ENCODE measurements around the gene SDK1. TPM values are rescaled to one million over a fixed set of nuclear protein-coding genes. Genes with fewer than 3 reads are reported as not detected.

Gene SDK1
- total and polyA plus RNA-seq, 10 of the 15 experiments (the other 5 are each of a cell fraction or from before 2014, with no cell fraction given): 0.14 to 0.33 TPM; not detected in 8

- H4K20me1 ChIP-seq (ENCODE audit: control insufficient read depth, insufficient read depth): no peaks in the 10 kb centered on the region
- no peaks in the 10 kb centered on the region for H3K4me1 ChIP-seq (ENCODE audit: control insufficient read depth, insufficient read depth, low read length)
- no peaks in the 10 kb centered on the region for H3K27me3 ChIP-seq (replicated peaks in 1 of 2; ENCODE audit: control insufficient read depth in 2 of 2, insufficient read depth in 2 of 2, low read length in 1 of 2)
- H3K4me2 ChIP-seq (ENCODE audit: control insufficient read depth, insufficient read depth): no peak overlapping the region
- no peak overlapping the region for H3K4me3 ChIP-seq
- BruUV-seq (replicated peaks): no TSS peak
- ChIA-PET SMC1A (ENCODE audit: uncharacterized antibody, unreplicated experiment) (no interaction called here), POLR2A (interaction anchor here (0.5 kb wide), 1 partner anchor 143 kb away, joined by 4 read pairs; no protein-coding TSS in a partner anchor), CTCF (no interaction called here), RAD21 (ENCODE audit: unreplicated experiment) (no interaction called here)
- DNase-seq (ENCODE audit: low read depth, low spot score) (no peak), FAIRE-seq (no peak), ATAC-seq (no peak)
- no peaks in the 10 kb centered on the region; the same call in 2 of the 3 replicates for H3K9me3 ChIP-seq (replicated peaks; ENCODE audit: control insufficient read depth, insufficient read depth, low read length)
- TF ChIP-seq TAF1 (IDR thresholded peaks at IDR 0.05; ENCODE audit: borderline replicate concordance, low read depth, low read length) (no peak), TBL1XR1 (IDR thresholded peaks at IDR 0.05; ENCODE audit: low read depth, low read length) (no peak), MYC (IDR thresholded peaks at IDR 0.05; ENCODE audit: insufficient read depth, insufficient read length, insufficient replicate concordance, low read length, severe bottlenecking) (no peak), EGR1 (IDR thresholded peaks at IDR 0.05; ENCODE audit: borderline replicate concordance in 1 of 2, low read depth in 2 of 2, low read length in 2 of 2) (no peak), FOXK2 (IDR thresholded peaks at IDR 0.05) (no peak), YY1 (IDR thresholded peaks at IDR 0.05; ENCODE audit: low read depth, low read length) (no peak), BMI1 (IDR thresholded peaks at IDR 0.05; ENCODE audit: borderline replicate concordance) (no peak), IKZF2 (IDR thresholded peaks at IDR 0.05) (no peak), ATF7 (IDR thresholded peaks at IDR 0.05; ENCODE audit: low read depth) (no peak), HCFC1 (IDR thresholded peaks at IDR 0.05; ENCODE audit: low read length) (no peak), CHD1 (IDR thresholded peaks at IDR 0.05; ENCODE audit: low read depth, low read length) (no peak)
- TF ChIP-seq, protein P1, sequence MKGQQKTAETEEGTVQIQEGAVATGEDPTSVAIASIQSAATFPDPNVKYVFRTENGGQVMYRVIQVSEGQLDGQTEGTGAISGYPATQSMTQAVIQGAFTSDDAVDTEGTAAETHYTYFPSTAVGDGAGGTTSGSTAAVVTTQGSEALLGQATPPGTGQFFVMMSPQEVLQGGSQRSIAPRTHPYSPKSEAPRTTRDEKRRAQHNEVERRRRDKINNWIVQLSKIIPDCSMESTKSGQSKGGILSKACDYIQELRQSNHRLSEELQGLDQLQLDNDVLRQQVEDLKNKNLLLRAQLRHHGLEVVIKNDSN (IDR thresholded peaks at IDR 0.05; ENCODE audit: borderline replicate concordance, extremely low read length, insufficient read depth, low read depth, low read length): no peak
- intact Hi-C loops (cut with micrococcal nuclease; ENCODE audit: unreplicated experiment): no loop called here
- 10% methylated on average over 7 of the region's 8 CpGs for WGBS (ENCODE audit: insufficient coverage, insufficient replicate concordance, low lambda C conversion rate, missing lambda C conversion rate)
- no peak overlapping the region for H3K27ac ChIP-seq (ENCODE audit: control insufficient read depth, insufficient read depth)
- H3K79me2 ChIP-seq (ENCODE audit: control insufficient read depth, insufficient read depth, low read length): no peaks in the 10 kb centered on the region
- no peak overlapping the region for H3K9ac ChIP-seq (ENCODE audit: control insufficient read depth, insufficient read depth, low read length)
- no peak overlapping the region for H2AFZ ChIP-seq (ENCODE audit: control insufficient read depth, low read depth, low read length)
- no peaks in the 10 kb centered on the region for H3K36me3 ChIP-seq (ENCODE audit: control insufficient read depth in 2 of 2, insufficient read depth in 2 of 2, low read length in 1 of 2)
- in situ Hi-C loops (cut with MboI): no loop called here
These were observed 822.8 kb downstream of the SDK1 start for GRCh38 chr7:4123823-4124222.

All from GM12878 (cell line).